H1 (cell line): Measurements from ENCODE around the gene ZNF366. TPM values are rescaled to one million over a fixed set of nuclear protein-coding genes. Genes with fewer than 3 reads are reported as not detected.

Experiments used
- CTCF ChIA-PET: fragments of 300-600 bp; sonication (Branson Sonifier 250); formaldehyde crosslinking; loops from one replicate; lab custom pipeline; 2021; ENCODE audit not compliant: partially characterized antibody; lab: Charles Lee
- POLR2A ChIA-PET: fragments of 300-600 bp; sonication (Branson Sonifier 250); formaldehyde crosslinking; loops from one replicate; lab custom pipeline; 2021; ENCODE audit warnings: inconsistent platforms; ENCODE audit not compliant: partially characterized antibody; lab: Charles Lee
- DNase-seq, 2 experiments: peaks; one replicate each; pipeline versions ENCODE4 v3.0.0 to v3.0.0-alpha.2; 2010 to 2022; ENCODE audit warnings: low spot score in 2 of 2, low read depth in 1 of 2, mixed read lengths in 1 of 2
- FAIRE-seq: peaks from 2 replicates; lab custom pipeline; 2011; peaks lifted over from hg19 to GRCh38; lab: Jason Lieb, UNC
- H2AFZ ChIP-seq: 2 replicates; pipeline ENCODE4 v1.8.1; 2012; ENCODE audit warnings: low read length, inconsistent platforms
- H2AK5ac ChIP-seq: 2 replicates; pipeline ENCODE4 v1.6.1; 2013; ENCODE audit warnings: low read depth, low read length
- H2BK120ac ChIP-seq: replicated peaks from 2 replicates; pipeline ENCODE3; 2013; ENCODE audit warnings: low read depth, low read length, inconsistent platforms
- H2BK12ac ChIP-seq: 2 replicates; pipeline ENCODE4 v1.6.1; 2013; ENCODE audit warnings: low read depth, low read length
- H2BK15ac ChIP-seq: 2 replicates; pipeline ENCODE4 v1.6.1; 2013; ENCODE audit warnings: low read length
- H2BK20ac ChIP-seq: 2 replicates; pipeline ENCODE4 v1.6.1; 2013; ENCODE audit warnings: low read length
- H2BK5ac ChIP-seq: 2 replicates; pipeline ENCODE4 v1.6.1; 2013; ENCODE audit warnings: low read depth, low read length
- H3K14ac ChIP-seq: 2 replicates; pipeline ENCODE4 v1.6.1; 2013; ENCODE audit warnings: inconsistent platforms; ENCODE audit not compliant: insufficient read length
- H3K18ac ChIP-seq: 2 replicates; pipeline ENCODE4 v1.6.1; 2013; ENCODE audit warnings: low read length; ENCODE audit errors: extremely low read depth
- H3K23ac ChIP-seq: 2 replicates; pipeline ENCODE4 v1.6.1; 2013; ENCODE audit warnings: inconsistent platforms; ENCODE audit not compliant: insufficient read length
- H3K23me2 ChIP-seq: 2 replicates; pipeline ENCODE4 v1.6.1; 2013; ENCODE audit warnings: low read depth, low read length
- H3K27ac ChIP-seq: 2 replicates; pipeline ENCODE4 v1.6.1; 2011; ENCODE audit warnings: low read depth, low read length, inconsistent platforms
- H3K27me3 ChIP-seq, 4 experiments: replicated peaks in 1 of 4; 1 replicate in 1 of 4; 2 replicates in 3 of 4; pipeline versions ENCODE4 v1.6.1 to v1.8.1; 2011 to 2013; ENCODE audit warnings: low read length in 3 of 4, mild to moderate bottlenecking in 3 of 4, inconsistent platforms in 2 of 4, mixed read lengths in 2 of 4, moderate library complexity in 1 of 4; ENCODE audit not compliant: control insufficient read depth in 3 of 4, insufficient read depth in 3 of 4; ENCODE audit errors: extremely low read depth in 1 of 4
- H3K36me3 ChIP-seq, 4 experiments: 2 replicates each; pipeline versions ENCODE4 v1.6.1 to v1.8.1; 2011 to 2013; ENCODE audit warnings: mild to moderate bottlenecking in 4 of 4, low read length in 3 of 4, moderate library complexity in 2 of 4, control low read depth in 1 of 4, inconsistent platforms in 1 of 4; ENCODE audit not compliant: insufficient read depth in 4 of 4, control insufficient read depth in 2 of 4
- H3K4ac ChIP-seq: replicated peaks from 2 replicates; pipeline ENCODE3; 2013; ENCODE audit warnings: low read length, low read depth, mixed read lengths, inconsistent platforms; ENCODE audit not compliant: insufficient read length
- H3K4me1 ChIP-seq, 4 experiments: replicated peaks in 1 of 4; 1 replicate in 1 of 4; 2 replicates in 3 of 4; pipeline versions ENCODE4 v1.6.1 to v1.8.1; 2011 to 2013; ENCODE audit warnings: low read length in 3 of 4, inconsistent platforms in 2 of 4, mixed read lengths in 1 of 4; ENCODE audit not compliant: insufficient read depth in 4 of 4, control insufficient read depth in 3 of 4
- H3K4me2 ChIP-seq, 2 experiments: 2 replicates each; pipeline versions ENCODE4 v1.6.1 to v1.8.1; 2011 to 2013; ENCODE audit warnings: low read depth in 2 of 2, low read length in 2 of 2, control low read depth in 1 of 2, inconsistent platforms in 1 of 2, mild to moderate bottlenecking in 1 of 2; ENCODE audit not compliant: insufficient read depth in 1 of 2
- H3K4me3 ChIP-seq, 4 experiments: fragments of 200-600, 300-600 bp in 1 of 4; sonication (generic), shearing (Covaris generic), sonication (Bioruptor Twin) in 1 of 4; 2 replicates each; pipeline versions ENCODE4 v1.5.1 to v1.8.1; 2011 to 2016; ENCODE audit warnings: low read length in 4 of 4, low read depth in 3 of 4, control low read depth in 2 of 4, inconsistent platforms in 2 of 4, mild to moderate bottlenecking in 2 of 4, mixed read lengths in 1 of 4, moderate library complexity in 1 of 4; ENCODE audit not compliant: insufficient read depth in 2 of 4; ENCODE audit errors: extremely low read depth in 1 of 4
- H3K56ac ChIP-seq: replicated peaks from 2 replicates; pipeline ENCODE3; 2013; ENCODE audit warnings: low read depth, mild to moderate bottlenecking, mixed read lengths, low read length, inconsistent platforms; ENCODE audit not compliant: insufficient read length
- H3K79me1 ChIP-seq: 2 replicates; pipeline ENCODE4 v1.6.1; 2013; ENCODE audit warnings: low read depth, low read length, control low read depth
- H3K79me2 ChIP-seq, 2 experiments: 2 replicates each; pipeline versions ENCODE4 v1.6.1 to v1.8.1; 2012 to 2013; ENCODE audit warnings: low read length in 2 of 2, mild to moderate bottlenecking in 2 of 2, inconsistent platforms in 1 of 2; ENCODE audit not compliant: insufficient read depth in 2 of 2, control insufficient read depth in 1 of 2
- H3K9ac ChIP-seq, 4 experiments: replicated peaks in 1 of 4; 1 replicate in 1 of 4; 2 replicates in 3 of 4; pipeline versions ENCODE4 v1.6.1 to v1.8.1; 2011 to 2013; ENCODE audit warnings: low read depth in 3 of 4, low read length in 3 of 4, control low read depth in 2 of 4, mild to moderate bottlenecking in 2 of 4, moderate library complexity in 2 of 4, inconsistent platforms in 1 of 4; ENCODE audit errors: extremely low read depth in 1 of 4
- H3K9me3 ChIP-seq, 2 experiments: 2 replicates each; pipeline versions ENCODE4 v1.6.1 to v1.8.1; 2012 to 2013; ENCODE audit warnings: mild to moderate bottlenecking in 2 of 2, moderate library complexity in 2 of 2, control low read depth in 1 of 2, inconsistent platforms in 1 of 2, low read depth in 1 of 2, low read length in 1 of 2, mixed read lengths in 1 of 2; ENCODE audit not compliant: insufficient read depth in 2 of 2
- H4K20me1 ChIP-seq, 2 experiments: replicated peaks in 1 of 2; 2 replicates each; pipeline versions ENCODE3 to v1.8.1; 2011 to 2013; ENCODE audit warnings: inconsistent platforms in 2 of 2, low read length in 2 of 2, mild to moderate bottlenecking in 1 of 2; ENCODE audit not compliant: insufficient read depth in 2 of 2, control insufficient read depth in 1 of 2
- H4K5ac ChIP-seq: 2 replicates; pipeline ENCODE4 v1.6.1; 2013; ENCODE audit warnings: low read length, low read depth, mixed read lengths, inconsistent platforms; ENCODE audit not compliant: insufficient read length
- H4K8ac ChIP-seq: 2 replicates; pipeline ENCODE4 v1.8.0; 2013; ENCODE audit warnings: mild to moderate bottlenecking, moderate library complexity, low read length, inconsistent platforms; ENCODE audit not compliant: insufficient read depth; ENCODE audit errors: extremely low read depth
- H4K91ac ChIP-seq: replicated peaks from 2 replicates; pipeline ENCODE3; 2013; ENCODE audit warnings: low read length, mixed read lengths, inconsistent platforms; ENCODE audit not compliant: insufficient read length
- ASH2L ChIP-seq: fragments of 200-600, 300-600 bp; sonication (generic); IDR thresholded peaks from one replicate; pipeline ENCODE4 v1.7.1; 2017; ENCODE audit warnings: low read length
- ATF3 ChIP-seq: IDR thresholded peaks from 2 replicates; pipeline ENCODE4 v1.6.1; 2011; ENCODE audit warnings: low read depth, mild to moderate bottlenecking, low read length; ENCODE audit not compliant: insufficient read depth
- BACH1 ChIP-seq: IDR thresholded peaks from 2 replicates; pipeline ENCODE4 v1.6.1; 2012; ENCODE audit warnings: low read length, improper control_type of control experiment
- GABPA ChIP-seq: IDR thresholded peaks from 2 replicates; pipeline ENCODE4 v1.6.1; 2011; ENCODE audit warnings: mild to moderate bottlenecking, low read length, moderate library complexity, borderline replicate concordance; ENCODE audit not compliant: insufficient read depth
- HDAC6 ChIP-seq: IDR thresholded peaks from one replicate; pipeline ENCODE4 v1.7.1; 2012; ENCODE audit warnings: low read depth, mild to moderate bottlenecking, inconsistent platforms, low read length, moderate library complexity
- KDM1A ChIP-seq: fragments of 200-600, 300-600 bp; sonication (generic); IDR thresholded peaks from 2 replicates; pipeline ENCODE4 v1.7.1; 2016; ENCODE audit warnings: mild to moderate bottlenecking, low read length, borderline replicate concordance
- KDM4A ChIP-seq: IDR thresholded peaks from one replicate; pipeline ENCODE4 v1.7.1; 2012; ENCODE audit warnings: low read depth, mild to moderate bottlenecking, moderate library complexity, low read length, inconsistent platforms; ENCODE audit not compliant: severe bottlenecking
- MAFK ChIP-seq: IDR thresholded peaks from 2 replicates; pipeline ENCODE4 v1.6.1; 2012; ENCODE audit warnings: low read depth, mild to moderate bottlenecking, improper control_type of control experiment, low read length
- NANOG ChIP-seq: IDR thresholded peaks from 2 replicates; pipeline ENCODE4 v1.6.1; 2011; ENCODE audit warnings: low read length, low read depth, mild to moderate bottlenecking, inconsistent platforms; ENCODE audit not compliant: insufficient read depth, poor library complexity, severe bottlenecking
- SIN3A ChIP-seq, 2 experiments: IDR thresholded peaks in 1 of 2; conservative IDR thresholded peaks in 1 of 2; 2 replicates each; pipeline ENCODE4 v1.6.1; 2011 to 2012; ENCODE audit warnings: low read length in 2 of 2, improper control_type of control experiment in 1 of 2, low read depth in 1 of 2, mild to moderate bottlenecking in 1 of 2
- SIRT6 ChIP-seq: IDR thresholded peaks from one replicate; pipeline ENCODE4 v1.7.1; 2012; ENCODE audit warnings: low read length, inconsistent platforms
- TAF1 ChIP-seq: IDR thresholded peaks from 2 replicates; pipeline ENCODE4 v1.6.1; 2011; ENCODE audit warnings: mild to moderate bottlenecking, low read depth, low read length
- TCF12 ChIP-seq: IDR thresholded peaks from 2 replicates; pipeline ENCODE4 v1.6.1; 2011; ENCODE audit warnings: low read depth, mild to moderate bottlenecking, low read length
- TEAD4 ChIP-seq: IDR thresholded peaks from 2 replicates; pipeline ENCODE4 v1.6.1; 2012; ENCODE audit warnings: low read depth, low read length, inconsistent platforms, mixed read lengths
- WGBS, 2 experiments: shearing (Covaris generic) in 1 of 2; methylation state at CpG; one replicate each; pipeline versions ENCODE4 v1.1.6 to v1.1.7; 2013 to 2015; ENCODE audit warnings: low lambda C conversion rate in 2 of 2, mixed read lengths in 2 of 2, inconsistent platforms in 1 of 2, low coverage in 1 of 2, missing lambda C conversion rate in 1 of 2; ENCODE audit not compliant: insufficient replicate concordance in 2 of 2, insufficient coverage in 1 of 2, insufficient read length in 1 of 2; ENCODE audit errors: extremely low coverage in 1 of 2, missing lambda C conversion rate in 1 of 2; 5-methylcytosine and 5-hydroxymethylcytosine counted together
- polyA plus RNA-seq, 7 experiments: library from polyadenylated mRNA; depleted of rRNA in 3 of 7; stranded (reverse) in 5 of 7; unstranded in 2 of 7; fragments of >200 nt in 5 of 7; fragments of 200-250 nt in 2 of 7; gene quantifications; 1 replicate in 5 of 7; 2 replicates in 1 of 7; 4 replicates in 1 of 7; pipeline versions ENCODE4 v1.2.1 to v1.2.3, GENCODE V29; 2011 to 2013; ENCODE audit warnings: missing spikeins in 2 of 7, mixed read lengths in 2 of 7
- total RNA-seq: library from RNA; stranded (reverse); fragmentation: NEBNext Ultra II Directional; extraction: Animal tissue kit (Norgen Biotek cat#: 25700); gene quantifications from 2 replicates; pipeline ENCODE4 v1.2.1, GENCODE V29; 2021

The ZNF366 gene
- total and polyA plus RNA-seq, 2 of the 8 experiments (the other 6 are each of a cell fraction or from before 2014, with no cell fraction given), result not detected

GRCh38 chr5:72555871-72556270 is 48.7 kb upstream of the ZNF366 start:
- no peak overlapping the region for H3K23ac ChIP-seq
- H3K9ac ChIP-seq, result peak overlapping the region in 1 of 4 experiments; percentile 77; a peak in 1 of 7 replicates
- H2BK20ac ChIP-seq, result no peak overlapping the region
- H4K20me1 ChIP-seq, result no peaks in the 10 kb centered on the region
- no peak overlapping the region for H2AK5ac ChIP-seq
- ChIA-PET CTCF (interaction anchor here (0.7 to 2.0 kb wide), 13 partner anchors 10 to 241 kb away, joined by 3 to 13 read pairs (median 3); no protein-coding TSS in a partner anchor), POLR2A (interaction anchor here (0.8 to 1.0 kb wide), 2 partner anchors 189 to 236 kb away, joined by 3 read pairs; partner anchors contain the start of genes MRPS27 and PTCD2)
- H3K79me1 ChIP-seq, result no peaks in the 10 kb centered on the region
- H4K8ac ChIP-seq, result no peak overlapping the region
- H2BK12ac ChIP-seq, result no peak overlapping the region
- DNase-seq (no peak), FAIRE-seq (no peak)
- H2BK5ac ChIP-seq, result no peak overlapping the region
- H3K27me3 ChIP-seq, result no peaks in the 10 kb centered on the region
- no peak overlapping the region for H2BK15ac ChIP-seq
- peaks cover 7 to 26% (median 16%) of the 10 kb centered on the region in 4 experiments for H3K4me1 ChIP-seq
- WGBS, 2 experiments, result 71% methylated on average over 1 of the region's 1 CpG; no CpG with 5 or more reads in 1 of the 2 experiments
- H3K14ac ChIP-seq, result no peak overlapping the region
- no peak overlapping the region for H4K5ac ChIP-seq
- H3K18ac ChIP-seq, result no peak overlapping the region
- H3K36me3 ChIP-seq, result no peaks in the 10 kb centered on the region
- peak overlapping the region; percentile 76 to 82 for H3K4me2 ChIP-seq
- H3K4ac ChIP-seq, result no peak overlapping the region
- H4K91ac ChIP-seq, result no peak overlapping the region
- H3K79me2 ChIP-seq, result no peaks in the 10 kb centered on the region
- peak overlapping the region in 1 of 4 experiments; percentile 56; a peak in 2 of 8 replicates for H3K4me3 ChIP-seq
- H3K23me2 ChIP-seq, result peaks cover 5% of the 10 kb centered on the region
- no peak overlapping the region for H3K27ac ChIP-seq
- no peak overlapping the region for H2BK120ac ChIP-seq
- H2AFZ ChIP-seq, result peak overlapping the region; percentile 84
- peak overlapping the region; percentile 5 for H3K56ac ChIP-seq
- no peaks in the 10 kb centered on the region for H3K9me3 ChIP-seq
- no peak for TF ChIP-seq TEAD4
- TF ChIP-seq ASH2L, result no peak
- TF ChIP-seq GABPA, result no peak
- TF ChIP-seq TCF12, result no peak
- no peak for TF ChIP-seq HDAC6
- no peak for TF ChIP-seq TAF1
- TF ChIP-seq NANOG, result no peak
- TF ChIP-seq ATF3, result no peak
- no peak for TF ChIP-seq SIRT6
- no peak for TF ChIP-seq KDM1A
- no peak for TF ChIP-seq BACH1
- no peak for TF ChIP-seq KDM4A
- TF ChIP-seq MAFK, result no peak
- no peak for TF ChIP-seq SIN3A (conservative IDR thresholded peaks at IDR 0.05 in 1 of 2, IDR thresholded peaks at IDR 0.05 in 1 of 2; ENCODE audit: low read depth in 1 of 2, low read length in 2 of 2)
